K562 (cell line): ENCODE data around the gene AKAP12. TPM values are rescaled to one million over a fixed set of nuclear protein-coding genes. Genes with fewer than 3 reads are reported as not detected.

Source experiments
- CEBPB ChIP-seq: fragments of 450-650 bp; IDR thresholded peaks from 2 replicates; pipeline ENCODE4 v1.6.1; 2016; ENCODE audit warnings: missing genetic modification characterization, missing compliant biosample characterization
- COPS2 ChIP-seq: fragments of 450-650 bp; conservative IDR thresholded peaks from 2 replicates; pipeline ENCODE4 v1.6.1; 2016; ENCODE audit warnings: mild to moderate bottlenecking, moderate library complexity
- CREM ChIP-seq: IDR thresholded peaks from 2 replicates; pipeline ENCODE4 v1.6.1; 2014; ENCODE audit warnings: antibody characterized with exemption, low read depth
- ETS1 ChIP-seq: conservative IDR thresholded peaks from 2 replicates; pipeline ENCODE4 v1.6.1; 2011; ENCODE audit warnings: low read depth, mild to moderate bottlenecking, low read length; ENCODE audit not compliant: control insufficient read depth
- GABPA ChIP-seq: fragments of 200-800 bp; sonication (Bioruptor generic); conservative IDR thresholded peaks from 2 replicates; pipeline ENCODE4 v1.6.1; 2016; ENCODE audit warnings: low read depth, missing genetic modification characterization, missing compliant biosample characterization
- HNRNPH1 ChIP-seq: fragments of 200-400 bp; formaldehyde crosslinking; optimal IDR thresholded peaks from 2 replicates; pipeline ENCODE3; 2017; ENCODE audit warnings: low read depth, mild to moderate bottlenecking, low read length, moderate library complexity
- MEF2D ChIP-seq: conservative IDR thresholded peaks from 2 replicates; pipeline ENCODE4 v1.6.1; 2016; ENCODE audit warnings: low read depth, missing genetic modification characterization, missing compliant biosample characterization
- MXD1 ChIP-seq: fragments of 250-450 bp; sonication (Bioruptor Pico); IDR thresholded peaks from 2 replicates; pipeline ENCODE4 v1.8.0; 2021; ENCODE audit warnings: borderline replicate concordance, mild to moderate bottlenecking, moderate library complexity; ENCODE audit not compliant: poor library complexity, severe bottlenecking
- NELFE ChIP-seq: IDR thresholded peaks from 2 replicates; pipeline ENCODE4 v1.6.1; 2011; ENCODE audit warnings: mild to moderate bottlenecking; ENCODE audit not compliant: insufficient read depth, insufficient read length
- PTBP1 ChIP-seq: fragments of 200-400 bp; formaldehyde crosslinking; IDR thresholded peaks from 2 replicates; pipeline ENCODE4 v1.6.1; 2017; ENCODE audit warnings: low read depth, low read length
- TRIM24 ChIP-seq, 2 experiments: fragments of 450-650 bp; IDR thresholded peaks; 2 replicates each; pipeline ENCODE4 v1.6.1; 2016
- WHSC1 ChIP-seq: IDR thresholded peaks from one replicate; pipeline ENCODE4 v1.6.1; 2012; ENCODE audit warnings: low read length, control low read depth, inconsistent platforms
- ZC3H4 ChIP-seq: sonication (generic); formaldehyde crosslinking; IDR thresholded peaks from 2 replicates; pipeline ENCODE4 v1.9.0; 2021; ENCODE audit warnings: missing genetic modification reagents, borderline replicate concordance
- ZNF224 ChIP-seq: sonication (generic); formaldehyde crosslinking; IDR thresholded peaks from 2 replicates; pipeline ENCODE4 v1.8.0; 2022; ENCODE audit warnings: mild to moderate bottlenecking, missing genetic modification reagents
- ZNF778 ChIP-seq: fragments of 450-650 bp; formaldehyde crosslinking; IDR thresholded peaks from 2 replicates; pipeline ENCODE4 v1.4.0; 2020; ENCODE audit warnings: mild to moderate bottlenecking, moderate library complexity
- polyA plus RNA-seq, 8 experiments: library from polyadenylated mRNA; depleted of rRNA in 4 of 8; stranded (reverse) in 5 of 8; unstranded in 3 of 8; fragments of >200 nt; fragmentation: Nextera tagmentation in 2 of 8; fragmentation: Illumina TruSeq in 1 of 8; extraction: Ambion mirVana in 2 of 8; extraction: Trizol in 1 of 8; gene quantifications; 2 replicates each; pipeline versions ENCODE4 v1.2.1 to v1.2.3, GENCODE V29; 2011 to 2014; ENCODE audit warnings: inconsistent platforms in 1 of 8, missing spikeins in 1 of 8
- total RNA-seq, 7 experiments: library from RNA; depleted of rRNA in 6 of 7; stranded (reverse); fragments of >200 nt in 6 of 7; fragmentation: Illumina TruSeq in 2 of 7; extraction: Trizol in 2 of 7; gene quantifications; 2 replicates each; pipeline versions ENCODE4 v1.2.1 to v1.2.3, GENCODE V29; 2011 to 2021; ENCODE audit warnings: low replicate concordance in 1 of 7
- TF ChIP-seq, protein P1 (sequence below), 2 experiments: fragments of 450-650 bp in 1 of 2; sonication (generic) in 1 of 2; formaldehyde crosslinking in 1 of 2; IDR thresholded peaks in 1 of 2; conservative IDR thresholded peaks in 1 of 2; 2 replicates each; pipeline versions ENCODE4 v1.6.1 to v1.8.1; 2016 to 2023; ENCODE audit warnings: mild to moderate bottlenecking in 2 of 2, moderate library complexity in 2 of 2, inconsistent platforms in 1 of 2, missing genetic modification reagents in 1 of 2
- TF ChIP-seq, protein P2 (sequence below): fragments of 250-450 bp; sonication (Bioruptor Pico); IDR thresholded peaks from 2 replicates; pipeline ENCODE4 v1.8.0; 2021; ENCODE audit warnings: mild to moderate bottlenecking, moderate library complexity
- TF ChIP-seq, protein P3 (sequence below), 3 experiments: fragments of 200-800 bp in 1 of 3; sonication (Bioruptor generic) in 1 of 3; sonication (generic) in 1 of 3; formaldehyde crosslinking in 1 of 3; IDR thresholded peaks; 2 replicates each; pipeline versions ENCODE4 v1.6.1 to v1.8.0; 2016 to 2022; ENCODE audit warnings: mild to moderate bottlenecking in 2 of 3, missing compliant biosample characterization in 2 of 3, missing genetic modification characterization in 2 of 3, missing genetic modification reagents in 1 of 3

Gene AKAP12
- total and polyA plus RNA-seq, 9 of the 15 experiments (the other 6 are each of a cell fraction or from before 2014, with no cell fraction given): 0.08 to 2.0 (median 0.62) TPM

DNA sequence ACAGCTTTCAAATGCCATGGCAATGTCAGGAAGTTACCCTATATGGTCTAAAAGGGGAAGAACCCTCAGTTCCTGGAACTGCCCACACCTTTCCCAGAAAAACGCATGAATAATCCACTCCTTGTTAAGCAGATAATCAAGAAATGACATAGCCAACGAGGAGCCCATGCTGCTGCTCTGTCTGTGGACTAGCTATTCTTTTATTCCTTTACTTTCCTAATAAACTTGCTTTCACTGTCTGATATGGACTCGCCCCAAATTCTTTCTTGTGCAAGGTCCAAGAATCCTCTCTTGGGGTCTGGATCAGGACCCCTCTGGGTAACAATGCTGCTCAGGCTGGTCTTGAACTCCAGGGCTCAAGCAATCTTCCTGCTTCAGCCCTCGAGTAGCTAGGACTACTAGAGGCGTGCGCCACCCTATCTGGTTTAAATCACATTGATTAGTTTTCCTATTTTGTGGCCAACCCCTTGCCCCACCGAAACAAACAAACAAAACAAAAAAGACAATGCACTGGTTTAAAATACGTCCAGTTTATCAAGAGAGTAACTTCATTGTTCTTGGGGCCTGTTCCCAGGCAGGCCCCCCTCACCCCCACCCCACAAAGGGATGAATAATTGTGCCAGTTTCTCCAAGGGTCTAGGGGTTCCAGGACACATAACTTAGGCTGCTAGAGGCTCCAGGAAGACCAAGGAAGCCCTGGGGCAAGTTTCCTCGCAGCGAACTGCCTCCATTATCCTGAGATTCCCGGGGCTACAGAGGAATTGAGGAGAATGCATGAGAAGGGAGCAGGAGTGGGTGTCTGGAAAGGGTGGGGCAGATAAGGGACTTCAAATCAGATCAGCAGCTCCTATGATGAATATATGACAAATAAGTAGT is 10.1 kb upstream of the AKAP12 start (continued):
- no peak for TF ChIP-seq HNRNPH1
- TF ChIP-seq PTBP1: no peak
- TF ChIP-seq, protein P1, sequence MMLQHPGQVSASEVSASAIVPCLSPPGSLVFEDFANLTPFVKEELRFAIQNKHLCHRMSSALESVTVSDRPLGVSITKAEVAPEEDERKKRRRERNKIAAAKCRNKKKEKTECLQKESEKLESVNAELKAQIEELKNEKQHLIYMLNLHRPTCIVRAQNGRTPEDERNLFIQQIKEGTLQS (IDR thresholded peaks at IDR 0.05): peak; percentile 78; the same call in 1 of the 2 replicates
- TF ChIP-seq, protein P1 (CRISPR knock-in tag; conservative IDR thresholded peaks at IDR 0.05): no peak
- no peak for TF ChIP-seq ZC3H4 (CRISPR knock-in tag)
- TF ChIP-seq, protein P2, sequence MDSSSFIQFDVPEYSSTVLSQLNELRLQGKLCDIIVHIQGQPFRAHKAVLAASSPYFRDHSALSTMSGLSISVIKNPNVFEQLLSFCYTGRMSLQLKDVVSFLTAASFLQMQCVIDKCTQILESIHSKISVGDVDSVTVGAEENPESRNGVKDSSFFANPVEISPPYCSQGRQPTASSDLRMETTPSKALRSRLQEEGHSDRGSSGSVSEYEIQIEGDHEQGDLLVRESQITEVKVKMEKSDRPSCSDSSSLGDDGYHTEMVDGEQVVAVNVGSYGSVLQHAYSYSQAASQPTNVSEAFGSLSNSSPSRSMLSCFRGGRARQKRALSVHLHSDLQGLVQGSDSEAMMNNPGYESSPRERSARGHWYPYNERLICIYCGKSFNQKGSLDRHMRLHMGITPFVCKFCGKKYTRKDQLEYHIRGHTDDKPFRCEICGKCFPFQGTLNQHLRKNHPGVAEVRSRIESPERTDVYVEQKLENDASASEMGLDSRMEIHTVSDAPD: no peak
- TF ChIP-seq CREM: peak; percentile 53; the same call in 1 of the 2 replicates
- TF ChIP-seq COPS2: no peak
- peak in 1 of 2 experiments; percentile 40; a peak in 2 of 4 replicates for TF ChIP-seq TRIM24 (IDR thresholded peaks at IDR 0.05)
- TF ChIP-seq MXD1 (CRISPR knock-in tag): no peak
- TF ChIP-seq, protein P3, sequence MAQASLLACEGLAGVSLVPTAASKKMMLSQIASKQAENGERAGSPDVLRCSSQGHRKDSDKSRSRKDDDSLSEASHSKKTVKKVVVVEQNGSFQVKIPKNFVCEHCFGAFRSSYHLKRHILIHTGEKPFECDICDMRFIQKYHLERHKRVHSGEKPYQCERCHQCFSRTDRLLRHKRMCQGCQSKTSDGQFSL (CRISPR knock-in tag; IDR thresholded peaks at IDR 0.05): no peak
- TF ChIP-seq, protein P3 (tag; IDR thresholded peaks at IDR 0.05): peak in 1 of 2 experiments; percentile 57; a peak in 1 of 4 replicates
- no peak; the same call in 1 of the 2 replicates for TF ChIP-seq CEBPB (tag)
- no peak for TF ChIP-seq ZNF778 (CRISPR knock-in tag)
- TF ChIP-seq ETS1: no peak
- no peak for TF ChIP-seq ZNF224
- 0 out of 2 replicates have a peak, but pooled peaks have one; percentile 44 for TF ChIP-seq GABPA (tag)
- TF ChIP-seq NELFE: no peak
- TF ChIP-seq WHSC1: no peak
- TF ChIP-seq MEF2D (tag): 0 out of 2 replicates have a peak, but pooled peaks have one; percentile 6
